ENCODE data around the gene AHCYL2. TPM values are rescaled to one million over a fixed set of nuclear protein-coding genes. Genes with fewer than 3 reads are reported as not detected.

Gene AHCYL2
- total RNA-seq, 1 experiment from 2014 or later, result 23.2 TPM

DNA sequence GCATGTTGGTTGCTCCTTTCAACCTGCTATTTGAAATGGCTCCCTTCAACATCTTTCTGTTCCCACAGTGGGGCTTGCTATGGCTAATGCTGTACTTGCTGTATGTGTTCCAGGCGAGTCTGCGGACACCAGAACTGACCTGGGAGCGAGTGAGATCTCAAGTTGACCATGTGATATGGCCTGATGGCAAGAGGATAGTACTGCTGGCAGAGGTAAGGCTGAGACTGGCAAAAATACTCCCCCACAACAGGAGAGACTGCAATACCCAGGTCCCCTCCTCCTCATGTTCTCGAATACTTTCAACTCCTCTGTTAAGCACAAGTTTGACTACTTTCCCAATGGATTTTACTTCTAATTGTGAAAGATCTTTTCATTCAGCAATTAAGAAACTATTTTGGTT lies 197.9 kb downstream of the AHCYL2 start:
- Mint-ChIP-seq H3K4me3 (no peak overlapping the region), H3K9me3 (no peaks in the 10 kb centered on the region)

More for the DNA sequence above, 197.9 kb downstream of the AHCYL2 start:
- H3K23me2 ChIP-seq (ENCODE audit: insufficient read length, low read depth, low read length, poor library complexity, severe bottlenecking), result no peaks in the 10 kb centered on the region
- H3K9me3 ChIP-seq (ENCODE audit: control insufficient read depth, low read depth, low read length), result no peaks in the 10 kb centered on the region
- no peak overlapping the region for H2BK20ac ChIP-seq (ENCODE audit: low read depth, low read length, poor library complexity, severe bottlenecking)
- H2BK15ac ChIP-seq (ENCODE audit: low read depth, low read length), result no peak overlapping the region
- H2AFZ ChIP-seq (ENCODE audit: low read length), result no peak overlapping the region
- no peak overlapping the region for H3K4ac ChIP-seq (ENCODE audit: low read depth, low read length)
- no peak overlapping the region for H4K91ac ChIP-seq (ENCODE audit: insufficient read length, low read depth, low read length)
- no peak overlapping the region for H3K27ac ChIP-seq (ENCODE audit: insufficient read length, low read depth, low read length)
- H4K20me1 ChIP-seq (ENCODE audit: control insufficient read depth, insufficient read depth, insufficient read length), result no peaks in the 10 kb centered on the region
- H3T11ph ChIP-seq (ENCODE audit: low read length), result no peak overlapping the region
- H2AK5ac ChIP-seq (ENCODE audit: insufficient read length, low read length), result no peak overlapping the region
- H2BK12ac ChIP-seq (ENCODE audit: insufficient read length, low read depth, low read length), result no peak overlapping the region
- no peaks in the 10 kb centered on the region for H3K27me3 ChIP-seq (ENCODE audit: insufficient read depth, low read length)
- no peak overlapping the region for H3K14ac ChIP-seq (ENCODE audit: insufficient read depth, low read length)
- no peak overlapping the region for H2BK120ac ChIP-seq (ENCODE audit: low read depth, low read length, poor library complexity, severe bottlenecking)
- H4K8ac ChIP-seq (replicated peaks; ENCODE audit: insufficient read length, low read depth, low read length), result no peak overlapping the region
- H3K18ac ChIP-seq (ENCODE audit: insufficient read length, low read depth, low read length), result no peak overlapping the region
- no peak overlapping the region for H3K56ac ChIP-seq (ENCODE audit: insufficient read length, low read depth, low read length)
- no peak overlapping the region for H3K23ac ChIP-seq (ENCODE audit: insufficient read length, low read depth, low read length)
- H3K4me1 Mint-ChIP-seq, result no peaks in the 10 kb centered on the region
- no peak overlapping the region for H3K27ac Mint-ChIP-seq
- peaks cover 6 to 27% (median 14%) of the 10 kb centered on the region in 3 experiments; a peak in 6 of 7 replicates for H3K36me3 Mint-ChIP-seq (ENCODE audit: insufficient read depth in 1 of 3, low read depth in 3 of 3)
- H3K4me2 ChIP-seq (ENCODE audit: insufficient read depth, insufficient read length, low read length), result no peak overlapping the region
- H2BK5ac ChIP-seq (ENCODE audit: insufficient read length, low read length), result no peak overlapping the region
- no peaks in the 10 kb centered on the region for H3K4me1 ChIP-seq (ENCODE audit: insufficient read depth, low read length)
- no peaks in the 10 kb centered on the region for H3K27me3 Mint-ChIP-seq (ENCODE audit: low read depth)
- H4K5ac ChIP-seq (ENCODE audit: insufficient read length, low read depth, low read length), result no peak overlapping the region
- no peak for DNase-seq
- WGBS (ENCODE audit: extremely low coverage, insufficient read length, low lambda C conversion rate), result no CpG with 5 or more reads among the region's 4 CpGs
- no peak overlapping the region for H3K9ac ChIP-seq (ENCODE audit: extremely low read depth, insufficient read length, low read length)
- no peaks in the 10 kb centered on the region; the same call in 1 of the 2 replicates for H3K79me2 ChIP-seq (ENCODE audit: insufficient read depth, low read length)
- TF ChIP-seq, protein P1, sequence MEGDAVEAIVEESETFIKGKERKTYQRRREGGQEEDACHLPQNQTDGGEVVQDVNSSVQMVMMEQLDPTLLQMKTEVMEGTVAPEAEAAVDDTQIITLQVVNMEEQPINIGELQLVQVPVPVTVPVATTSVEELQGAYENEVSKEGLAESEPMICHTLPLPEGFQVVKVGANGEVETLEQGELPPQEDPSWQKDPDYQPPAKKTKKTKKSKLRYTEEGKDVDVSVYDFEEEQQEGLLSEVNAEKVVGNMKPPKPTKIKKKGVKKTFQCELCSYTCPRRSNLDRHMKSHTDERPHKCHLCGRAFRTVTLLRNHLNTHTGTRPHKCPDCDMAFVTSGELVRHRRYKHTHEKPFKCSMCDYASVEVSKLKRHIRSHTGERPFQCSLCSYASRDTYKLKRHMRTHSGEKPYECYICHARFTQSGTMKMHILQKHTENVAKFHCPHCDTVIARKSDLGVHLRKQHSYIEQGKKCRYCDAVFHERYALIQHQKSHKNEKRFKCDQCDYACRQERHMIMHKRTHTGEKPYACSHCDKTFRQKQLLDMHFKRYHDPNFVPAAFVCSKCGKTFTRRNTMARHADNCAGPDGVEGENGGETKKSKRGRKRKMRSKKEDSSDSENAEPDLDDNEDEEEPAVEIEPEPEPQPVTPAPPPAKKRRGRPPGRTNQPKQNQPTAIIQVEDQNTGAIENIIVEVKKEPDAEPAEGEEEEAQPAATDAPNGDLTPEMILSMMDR (conservative IDR thresholded peaks at IDR 0.05), result no peak
- no peaks in the 10 kb centered on the region for H3K79me1 ChIP-seq (ENCODE audit: insufficient read depth, low read depth, low read length, poor library complexity, severe bottlenecking)

Data from H9 (cell line).